ENCODE results near the gene RBM15B.

- TF ChIP-seq POLR2A (IDR thresholded peaks at IDR 0.05) (no peak), CTCF (IDR thresholded peaks at IDR 0.05) (no peak)
Measured at GRCh38 chr3:51382947-51383578, 8.0 kb upstream of the RBM15B start.

All from heart left ventricle (tissue), 13 donors.